ENCODE results near the gene UBE2H.
"Not testable (repeated sequence)": the region's sequence is repeated elsewhere in the genome, so short reads cannot be mapped to it uniquely, and the experiment has no call there.

The UBE2H gene

GRCh38 chr7:129866251-129866650 lies 86.5 kb downstream of the UBE2H start:
- DNase-seq: no peak

- DNase-seq: no peak
Measured at GRCh38 chr7:129865925-129866201, 86.9 kb downstream of the UBE2H start.

GRCh38 chr7:129865093-129865924 lies 87.5 kb downstream of the UBE2H start:
- no peak for DNase-seq

- DNase-seq: not testable (repeated sequence)
Measured at GRCh38 chr7:129864676-129865075, 88.1 kb downstream of the UBE2H start.

GRCh38 chr7:129864042-129864441 lies 88.7 kb downstream of the UBE2H start:
- peak in 1 of 3 experiments; percentile 38 for DNase-seq

GRCh38 chr7:129862682-129863081 lies 90.1 kb downstream of the UBE2H start:
- no peak for DNase-seq

- not testable (repeated sequence) for DNase-seq
Measured at GRCh38 chr7:129860784-129861183, 92.0 kb downstream of the UBE2H start.

GRCh38 chr7:129859183-129859582 lies 93.6 kb downstream of the UBE2H start:
- no peak for DNase-seq

GRCh38 chr7:129858490-129858889 lies 94.3 kb downstream of the UBE2H start:
- no peak for DNase-seq

- no peak for DNase-seq
Measured at GRCh38 chr7:129857313-129857712, 95.4 kb downstream of the UBE2H start.

- no peak for DNase-seq
Measured at GRCh38 chr7:129855935-129856717, 96.6 kb downstream of the UBE2H start.

GRCh38 chr7:129855234-129855673 lies 97.5 kb downstream of the UBE2H start:
- DNase-seq: no peak

GRCh38 chr7:129854401-129854800 lies 98.4 kb downstream of the UBE2H start:
- DNase-seq: no peak

- DNase-seq: no peak
Measured at GRCh38 chr7:129853661-129854268, 99.0 kb downstream of the UBE2H start.

GRCh38 chr7:129851809-129852208 lies 101.0 kb downstream of the UBE2H start:
- peak in 1 of 3 experiments; percentile 70 for DNase-seq

- DNase-seq: peak in 1 of 3 experiments; percentile 73
Measured at GRCh38 chr7:129851174-129851573, 101.6 kb downstream of the UBE2H start.

- DNase-seq: no peak
Measured at GRCh38 chr7:129848436-129848835, 104.3 kb downstream of the UBE2H start.

GRCh38 chr7:129845972-129846327 lies 106.8 kb downstream of the UBE2H start:
- no peak for DNase-seq

GRCh38 chr7:129845178-129845971 lies 107.4 kb downstream of the UBE2H start:
- no peak for DNase-seq

GRCh38 chr7:129843978-129844840 lies 108.6 kb downstream of the UBE2H start:
- peak in 1 of 3 experiments; percentile 73 for DNase-seq

GRCh38 chr7:129843365-129843898 lies 109.3 kb downstream of the UBE2H start:
- DNase-seq: peak; percentile 85 to 95 (median 91)

GRCh38 chr7:129841465-129841864 lies 111.3 kb downstream of the UBE2H start:
- no peak for DNase-seq

All from NCI-H1417 (cell line).